ENCODE results near the gene TMCC1.

Gene TMCC1

DNA sequence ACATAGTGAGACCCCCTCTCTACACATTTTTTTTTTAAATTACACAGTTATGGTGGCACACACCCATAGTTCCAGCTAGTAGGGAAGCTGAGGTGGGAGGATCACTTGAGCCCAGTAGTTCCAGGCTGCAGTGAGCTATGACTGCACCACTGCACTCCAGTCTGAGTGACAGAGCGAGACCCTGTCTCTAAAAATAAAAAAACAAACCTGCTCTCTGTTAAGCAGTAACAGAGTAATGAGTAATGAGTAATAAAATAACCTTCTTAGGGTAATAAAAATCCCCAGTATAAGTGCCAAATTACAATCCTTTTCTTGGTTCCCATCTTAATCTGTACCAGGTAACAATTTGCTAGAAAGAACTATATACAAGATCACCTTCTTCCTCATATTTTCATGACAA, 221.1 kb downstream of the TMCC1 start:
- Histone ChIP-seq H3K4me3 (ENCODE audit: low read depth, low read length) (no peak overlapping the region), H3K4me1 (ENCODE audit: control insufficient read depth, insufficient read depth, low read length) (no peaks in the 10 kb centered on the region), H3K36me3 (ENCODE audit: control insufficient read depth, insufficient read depth, low read length) (peaks cover 6% of the 10 kb centered on the region), H3K27me3 (ENCODE audit: control insufficient read depth, insufficient read depth, low read length) (no peaks in the 10 kb centered on the region), H3K9me3 (ENCODE audit: control insufficient read depth, insufficient read depth, low read length) (no peaks in the 10 kb centered on the region), H3K9ac (ENCODE audit: low read depth, low read length) (no peak overlapping the region)

GRCh38 chr3:129665024-129665768, 228.3 kb downstream of the TMCC1 start:
- H3K9me3 ChIP-seq (ENCODE audit: control insufficient read depth, insufficient read depth, low read length): no peaks in the 10 kb centered on the region
- H3K4me3 ChIP-seq (ENCODE audit: low read depth, low read length): no peak overlapping the region
- H3K36me3 ChIP-seq (ENCODE audit: control insufficient read depth, insufficient read depth, low read length): no peaks in the 10 kb centered on the region
- H3K27me3 ChIP-seq (ENCODE audit: control insufficient read depth, insufficient read depth, low read length): no peaks in the 10 kb centered on the region
- no peak overlapping the region for H3K9ac ChIP-seq (ENCODE audit: low read depth, low read length)
- peaks cover 6% of the 10 kb centered on the region for H3K4me1 ChIP-seq (ENCODE audit: control insufficient read depth, insufficient read depth, low read length)

DNA sequence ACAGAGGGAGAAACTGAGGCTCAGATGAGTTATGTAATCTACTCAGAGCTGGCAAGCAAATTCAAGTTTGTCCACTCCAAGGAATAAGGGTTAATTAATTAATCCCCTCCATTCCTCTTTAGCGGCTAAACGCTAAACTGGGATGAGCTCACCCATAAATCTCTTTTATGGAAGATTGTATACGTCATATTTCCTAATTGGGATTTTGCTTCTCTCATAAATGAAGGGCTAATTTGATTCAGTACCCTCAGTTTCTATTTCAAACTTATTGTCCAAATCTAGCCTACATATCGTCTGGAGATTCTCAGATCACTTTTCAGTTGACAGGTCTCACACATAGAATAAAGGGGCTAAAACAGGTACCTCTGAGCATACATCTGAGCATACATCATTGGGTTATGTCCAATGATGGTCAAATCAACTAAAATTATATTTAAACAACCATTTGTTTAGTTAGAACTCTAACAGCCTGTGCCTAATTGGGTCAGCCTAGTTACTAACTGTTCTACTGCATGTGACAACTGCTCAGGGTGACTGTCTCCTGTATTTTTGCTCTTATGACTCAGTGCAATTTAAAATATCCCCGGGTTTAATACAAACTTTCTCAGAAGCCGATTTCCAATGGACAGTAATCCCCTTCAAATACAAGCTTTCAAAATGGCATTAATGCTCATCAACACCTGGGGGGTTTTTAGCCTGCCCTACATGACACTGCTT, 229.4 kb downstream of the TMCC1 start:
- no peaks in the 10 kb centered on the region for H3K9me3 ChIP-seq (ENCODE audit: control insufficient read depth, insufficient read depth, low read length)
- no peaks in the 10 kb centered on the region for H3K27me3 ChIP-seq (ENCODE audit: control insufficient read depth, insufficient read depth, low read length)
- peaks cover 6% of the 10 kb centered on the region for H3K4me1 ChIP-seq (ENCODE audit: control insufficient read depth, insufficient read depth, low read length)
- no peak overlapping the region for H3K9ac ChIP-seq (ENCODE audit: low read depth, low read length)
- H3K4me3 ChIP-seq (ENCODE audit: low read depth, low read length): no peak overlapping the region
- no peaks in the 10 kb centered on the region for H3K36me3 ChIP-seq (ENCODE audit: control insufficient read depth, insufficient read depth, low read length)

DNA sequence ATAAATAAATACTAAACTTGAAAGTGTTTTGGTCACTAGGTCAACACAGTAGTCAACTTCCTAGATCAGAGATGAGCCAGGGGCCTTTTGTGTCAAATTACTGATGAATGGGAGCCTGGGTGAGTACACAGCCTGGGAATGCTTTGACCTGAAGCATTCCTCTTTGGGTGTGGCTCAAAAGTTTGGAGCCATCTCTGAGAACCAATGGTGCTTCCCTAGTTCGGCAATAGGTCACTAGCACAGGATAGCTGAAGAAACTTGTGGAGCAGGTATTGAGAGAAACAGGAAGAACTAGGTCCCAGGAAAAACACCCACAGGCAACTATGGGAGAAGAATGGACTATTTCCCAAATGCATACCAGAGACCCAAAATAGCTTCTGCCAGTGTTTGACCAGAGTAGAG, 230.5 kb downstream of the TMCC1 start:
- no peaks in the 10 kb centered on the region for H3K36me3 ChIP-seq (ENCODE audit: control insufficient read depth, insufficient read depth, low read length)
- H3K27me3 ChIP-seq (ENCODE audit: control insufficient read depth, insufficient read depth, low read length): no peaks in the 10 kb centered on the region
- H3K9me3 ChIP-seq (ENCODE audit: control insufficient read depth, insufficient read depth, low read length): no peaks in the 10 kb centered on the region
- H3K4me1 ChIP-seq (ENCODE audit: control insufficient read depth, insufficient read depth, low read length): peaks cover 6% of the 10 kb centered on the region
- no peak overlapping the region for H3K9ac ChIP-seq (ENCODE audit: low read depth, low read length)
- H3K4me3 ChIP-seq (ENCODE audit: low read depth, low read length): no peak overlapping the region

DNA sequence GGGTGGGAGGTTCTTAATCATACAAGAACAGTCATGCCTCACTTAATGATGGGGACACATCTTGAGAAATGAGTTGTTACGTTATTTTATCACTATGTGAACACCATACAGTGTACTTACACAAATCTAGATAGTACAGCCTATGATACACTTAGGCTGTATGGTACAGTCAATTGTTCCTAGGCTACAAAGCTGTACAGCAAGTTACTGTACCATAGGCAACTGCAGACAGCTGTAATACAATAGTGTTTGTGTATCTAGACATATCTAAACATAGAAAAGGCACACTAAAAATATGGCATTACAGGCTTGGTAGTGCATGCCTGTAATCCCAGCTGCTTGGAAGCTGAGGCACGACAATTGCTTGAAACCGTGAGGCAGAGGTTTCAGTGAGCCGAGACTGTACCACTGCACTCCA, 231.3 kb downstream of the TMCC1 start:
- H3K4me1 ChIP-seq (ENCODE audit: control insufficient read depth, insufficient read depth, low read length): peaks cover 6% of the 10 kb centered on the region
- no peaks in the 10 kb centered on the region for H3K9me3 ChIP-seq (ENCODE audit: control insufficient read depth, insufficient read depth, low read length)
- no peak overlapping the region for H3K9ac ChIP-seq (ENCODE audit: low read depth, low read length)

DNA sequence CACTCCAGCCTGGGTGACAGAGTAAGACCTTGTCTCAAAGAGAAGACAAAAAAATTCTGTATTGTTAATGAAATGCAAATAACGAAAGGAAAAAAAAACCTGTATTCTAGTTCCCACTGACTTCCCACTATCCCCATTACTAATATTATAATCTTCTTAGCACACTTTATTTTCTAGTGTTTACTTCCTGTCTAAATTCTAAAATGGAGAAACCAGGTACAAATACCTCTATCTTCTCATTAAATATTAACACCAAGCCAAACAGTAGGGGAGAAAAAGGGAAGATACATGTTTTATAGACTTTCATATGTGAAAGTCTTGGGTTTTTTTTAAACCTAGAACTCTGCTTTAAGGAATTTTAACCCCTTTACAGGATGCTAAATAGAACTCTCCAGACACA, 231.7 kb downstream of the TMCC1 start:
- Histone ChIP-seq H3K27me3 (ENCODE audit: control insufficient read depth, insufficient read depth, low read length) (no peaks in the 10 kb centered on the region), H3K4me1 (ENCODE audit: control insufficient read depth, insufficient read depth, low read length) (peaks cover 6% of the 10 kb centered on the region), H3K9ac (ENCODE audit: low read depth, low read length) (no peak overlapping the region), H3K4me3 (ENCODE audit: low read depth, low read length) (no peak overlapping the region), H3K36me3 (ENCODE audit: control insufficient read depth, insufficient read depth, low read length) (no peaks in the 10 kb centered on the region), H3K9me3 (ENCODE audit: control insufficient read depth, insufficient read depth, low read length) (no peaks in the 10 kb centered on the region)

More for the DNA sequence above, 231.3 kb downstream of the TMCC1 start:
- Histone ChIP-seq H3K36me3 (ENCODE audit: control insufficient read depth, insufficient read depth, low read length) (no peaks in the 10 kb centered on the region), H3K27me3 (ENCODE audit: control insufficient read depth, insufficient read depth, low read length) (no peaks in the 10 kb centered on the region), H3K4me3 (ENCODE audit: low read depth, low read length) (no peak overlapping the region)

GRCh38 chr3:129658110-129658843, 235.2 kb downstream of the TMCC1 start:
- no peak overlapping the region for H3K9ac ChIP-seq (ENCODE audit: low read depth, low read length)
- no peaks in the 10 kb centered on the region for H3K27me3 ChIP-seq (ENCODE audit: control insufficient read depth, insufficient read depth, low read length)
- H3K36me3 ChIP-seq (ENCODE audit: control insufficient read depth, insufficient read depth, low read length): no peaks in the 10 kb centered on the region
- H3K9me3 ChIP-seq (ENCODE audit: control insufficient read depth, insufficient read depth, low read length): no peaks in the 10 kb centered on the region
- peaks cover 2% of the 10 kb centered on the region for H3K4me1 ChIP-seq (ENCODE audit: control insufficient read depth, insufficient read depth, low read length)
- no peak overlapping the region for H3K4me3 ChIP-seq (ENCODE audit: low read depth, low read length)

GRCh38 chr3:129657261-129658046, 236.1 kb downstream of the TMCC1 start:
- Histone ChIP-seq H3K4me1 (ENCODE audit: control insufficient read depth, insufficient read depth, low read length) (no peaks in the 10 kb centered on the region), H3K9ac (ENCODE audit: low read depth, low read length) (no peak overlapping the region), H3K4me3 (ENCODE audit: low read depth, low read length) (no peak overlapping the region)

GRCh38 chr3:129656659-129657247, 236.8 kb downstream of the TMCC1 start:
- Histone ChIP-seq H3K9me3 (ENCODE audit: control insufficient read depth, insufficient read depth, low read length) (no peaks in the 10 kb centered on the region), H3K4me3 (ENCODE audit: low read depth, low read length) (no peak overlapping the region), H3K36me3 (ENCODE audit: control insufficient read depth, insufficient read depth, low read length) (no peaks in the 10 kb centered on the region), H3K4me1 (ENCODE audit: control insufficient read depth, insufficient read depth, low read length) (peaks cover 2% of the 10 kb centered on the region), H3K27me3 (ENCODE audit: control insufficient read depth, insufficient read depth, low read length) (no peaks in the 10 kb centered on the region), H3K9ac (ENCODE audit: low read depth, low read length) (no peak overlapping the region)

More at GRCh38 chr3:129657261-129658046, 236.1 kb downstream of the TMCC1 start:
- no peaks in the 10 kb centered on the region for H3K36me3 ChIP-seq (ENCODE audit: control insufficient read depth, insufficient read depth, low read length)
- no peaks in the 10 kb centered on the region for H3K27me3 ChIP-seq (ENCODE audit: control insufficient read depth, insufficient read depth, low read length)
- no peaks in the 10 kb centered on the region for H3K9me3 ChIP-seq (ENCODE audit: control insufficient read depth, insufficient read depth, low read length)

DNA sequence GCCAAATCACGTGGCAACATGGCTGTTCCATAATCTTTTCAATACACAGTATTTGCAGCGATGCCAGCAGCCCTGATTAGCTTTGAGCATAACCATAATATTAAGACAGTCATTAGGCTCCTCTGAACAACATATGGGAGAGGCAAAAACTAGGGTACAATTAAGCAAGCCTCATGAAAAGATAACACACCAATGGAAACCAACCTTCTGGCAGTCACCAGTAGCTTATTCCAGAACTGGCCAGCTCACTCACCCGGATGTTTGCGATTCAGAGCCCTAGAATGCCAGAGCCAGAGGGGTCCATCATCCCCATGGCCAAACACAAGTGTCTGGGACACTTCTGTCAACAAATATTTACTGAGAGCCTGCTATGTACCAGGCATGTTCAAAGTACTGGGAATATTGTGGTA, 238.2 kb downstream of the TMCC1 start:
- Histone ChIP-seq H3K9me3 (ENCODE audit: control insufficient read depth, insufficient read depth, low read length) (no peaks in the 10 kb centered on the region), H3K4me1 (ENCODE audit: control insufficient read depth, insufficient read depth, low read length) (peaks cover 6% of the 10 kb centered on the region), H3K27me3 (ENCODE audit: control insufficient read depth, insufficient read depth, low read length) (no peaks in the 10 kb centered on the region), H3K4me3 (ENCODE audit: low read depth, low read length) (no peak overlapping the region), H3K36me3 (ENCODE audit: control insufficient read depth, insufficient read depth, low read length) (no peaks in the 10 kb centered on the region), H3K9ac (ENCODE audit: low read depth, low read length) (no peak overlapping the region)

- Histone ChIP-seq H3K9me3 (ENCODE audit: control insufficient read depth, insufficient read depth, low read length) (no peaks in the 10 kb centered on the region), H3K4me3 (ENCODE audit: low read depth, low read length) (no peak overlapping the region), H3K36me3 (ENCODE audit: control insufficient read depth, insufficient read depth, low read length) (no peaks in the 10 kb centered on the region), H3K9ac (ENCODE audit: low read depth, low read length) (no peak overlapping the region), H3K27me3 (ENCODE audit: control insufficient read depth, insufficient read depth, low read length) (no peaks in the 10 kb centered on the region), H3K4me1 (ENCODE audit: control insufficient read depth, insufficient read depth, low read length) (peaks cover 9% of the 10 kb centered on the region)
Observed at GRCh38 chr3:129654131-129654530, 239.4 kb downstream of the TMCC1 start.
